Esophagus squamous epithelium (tissue), 5 donors: ENCODE measurements around the gene HOXB5. TPM values are rescaled to one million over a fixed set of nuclear protein-coding genes. Genes with fewer than 3 reads are reported as not detected.

Experiments used
- DNase-seq: peaks from one replicate; lab custom pipeline; 2025; lab: John Stamatoyannopoulos, UW
- H3K27ac ChIP-seq, 4 donors: fragments of 200-600 bp; sonication (generic); one replicate each; pipeline ENCODE4 v1.5.1; 2016 to 2019; ENCODE audit warnings: mild to moderate bottlenecking in 1 of 4
- H3K27me3 ChIP-seq, 4 donors: fragments of 200-600 bp; sonication (generic); 1 replicate in 3 of 4; 2 replicates in 1 of 4; pipeline versions ENCODE4 v1.5.1 to v1.6.0; 2017 to 2021; ENCODE audit warnings: antibody characterized with exemption in 1 of 4
- H3K36me3 ChIP-seq, 3 donors: fragments of 200-600 bp; sonication (generic); one replicate each; pipeline ENCODE4 v1.5.1; 2016 to 2019
- H3K4me1 ChIP-seq, 3 donors: fragments of 200-600 bp; sonication (generic); one replicate each; pipeline ENCODE4 v1.5.1; 2017 to 2019
- H3K4me3 ChIP-seq, 4 donors: fragments of 200-600 bp; sonication (generic); 1 replicate in 3 of 4; 2 replicates in 1 of 4; pipeline ENCODE4 v1.5.1; 2016 to 2019; ENCODE audit warnings: mild to moderate bottlenecking in 2 of 4, moderate library complexity in 1 of 4
- H3K9me3 ChIP-seq, 3 donors: fragments of 200-600 bp; sonication (generic); one replicate each; pipeline ENCODE4 v1.5.1; 2016 to 2019
- POLR2A ChIP-seq, 4 donors: fragments of 450-650 bp; IDR thresholded peaks; one replicate each; pipeline ENCODE4 v1.6.1; 2017; ENCODE audit warnings: antibody characterized with exemption in 4 of 4, mild to moderate bottlenecking in 4 of 4, moderate library complexity in 3 of 4
- WGBS, 2 donors: methylation state at CpG; one replicate each; pipeline ENCODE4 v1.1.5; 2018; 5-methylcytosine and 5-hydroxymethylcytosine counted together
- intact Hi-C: fragments of 100-400 bp; cut with DNase I; formaldehyde crosslinking; loops from one replicate; pipeline ENCODE4 v1.15.0; 2022
- total RNA-seq, 4 donors: library from RNA; depleted of rRNA; stranded (reverse); fragments of >200 nt; gene quantifications; one replicate each; pipeline ENCODE4 v1.1.0, GENCODE V29; 2016
- TF ChIP-seq, protein P1 (sequence below), 6 experiments: fragments of 450-650 bp in 4 of 6; fragments of 200-600 bp in 2 of 6; sonication (generic) in 2 of 6; IDR thresholded peaks; one replicate each; pipeline ENCODE4 v1.5.1; 2016 to 2019; ENCODE audit warnings: antibody characterized with exemption in 6 of 6, mild to moderate bottlenecking in 4 of 6, moderate library complexity in 4 of 6
- donor health status: DM: yes; HTN: yes; CAD: no.

Gene HOXB5
- total RNA-seq, 4 donors from 2014 or later, result not detected

DNA sequence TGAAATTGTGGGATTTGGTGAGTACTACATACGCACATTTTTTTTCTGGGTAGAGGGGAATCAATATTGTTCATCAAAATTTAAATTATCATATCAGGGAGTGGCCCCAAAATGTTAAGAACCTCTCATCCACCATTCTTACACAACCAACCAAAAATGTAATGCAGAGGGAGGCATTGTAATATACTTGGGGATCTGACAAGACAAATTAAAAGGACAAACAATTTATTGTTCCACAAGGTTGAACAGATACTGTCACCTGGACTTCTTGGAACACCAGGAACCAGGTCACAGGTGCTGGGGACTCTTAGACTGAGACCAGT, 47.2 kb upstream of the HOXB5 start:
- TF ChIP-seq, protein P1, sequence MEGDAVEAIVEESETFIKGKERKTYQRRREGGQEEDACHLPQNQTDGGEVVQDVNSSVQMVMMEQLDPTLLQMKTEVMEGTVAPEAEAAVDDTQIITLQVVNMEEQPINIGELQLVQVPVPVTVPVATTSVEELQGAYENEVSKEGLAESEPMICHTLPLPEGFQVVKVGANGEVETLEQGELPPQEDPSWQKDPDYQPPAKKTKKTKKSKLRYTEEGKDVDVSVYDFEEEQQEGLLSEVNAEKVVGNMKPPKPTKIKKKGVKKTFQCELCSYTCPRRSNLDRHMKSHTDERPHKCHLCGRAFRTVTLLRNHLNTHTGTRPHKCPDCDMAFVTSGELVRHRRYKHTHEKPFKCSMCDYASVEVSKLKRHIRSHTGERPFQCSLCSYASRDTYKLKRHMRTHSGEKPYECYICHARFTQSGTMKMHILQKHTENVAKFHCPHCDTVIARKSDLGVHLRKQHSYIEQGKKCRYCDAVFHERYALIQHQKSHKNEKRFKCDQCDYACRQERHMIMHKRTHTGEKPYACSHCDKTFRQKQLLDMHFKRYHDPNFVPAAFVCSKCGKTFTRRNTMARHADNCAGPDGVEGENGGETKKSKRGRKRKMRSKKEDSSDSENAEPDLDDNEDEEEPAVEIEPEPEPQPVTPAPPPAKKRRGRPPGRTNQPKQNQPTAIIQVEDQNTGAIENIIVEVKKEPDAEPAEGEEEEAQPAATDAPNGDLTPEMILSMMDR (IDR thresholded peaks at IDR 0.05), result no peak
- TF ChIP-seq POLR2A (IDR thresholded peaks at IDR 0.05), result no peak
- intact Hi-C loops, result no loop called here
- H3K27ac ChIP-seq, result no peak overlapping the region

DNA sequence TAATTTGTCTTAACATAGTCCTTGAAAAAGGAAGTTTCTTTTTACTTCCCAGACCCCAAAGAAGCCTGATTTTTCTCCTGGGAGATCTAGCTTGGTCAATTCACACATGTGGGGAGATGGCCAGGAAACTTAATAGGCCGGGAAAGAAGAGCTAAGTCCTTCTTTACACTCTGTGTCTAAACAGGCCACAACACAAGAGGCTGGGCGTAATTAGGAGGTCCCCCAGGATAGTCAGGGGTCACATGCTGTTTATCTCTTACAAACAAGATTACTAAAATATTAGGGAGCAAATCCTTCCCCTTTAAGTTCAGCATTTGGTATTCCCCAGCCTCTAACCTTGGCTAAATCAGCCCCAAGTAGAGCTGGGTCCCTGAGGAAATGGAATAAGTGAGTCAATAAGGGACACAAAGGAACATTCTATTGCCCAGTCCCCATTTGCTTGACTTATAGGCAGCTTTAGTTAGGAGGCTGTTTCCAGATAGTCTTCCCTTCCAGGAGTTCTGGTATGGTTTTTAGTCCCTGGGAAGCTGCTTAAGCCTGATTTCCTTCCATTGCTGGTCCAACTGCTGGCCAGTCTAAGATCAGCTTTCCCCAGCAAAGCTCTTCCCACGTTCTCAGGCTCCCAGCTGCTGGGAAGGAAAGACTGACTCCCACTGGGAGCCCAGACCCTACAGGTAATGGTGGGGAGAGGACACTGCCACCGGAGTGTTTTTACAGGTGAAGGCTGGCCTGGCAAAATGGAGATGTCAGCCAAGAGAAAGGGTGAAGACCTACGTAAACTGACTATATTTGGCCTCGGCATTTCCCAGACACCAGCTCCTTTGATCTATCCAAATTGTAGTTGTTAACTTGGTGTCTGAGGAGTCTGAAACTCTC, 46.6 kb upstream of the HOXB5 start:
- H3K9me3 ChIP-seq, result no peaks in the 10 kb centered on the region
- 49 to 63% methylated on average over 5 of the region's 6 CpGs for WGBS, 2 donors
- no peak overlapping the region for H3K27ac ChIP-seq
- no peak for TF ChIP-seq POLR2A (IDR thresholded peaks at IDR 0.05)
- TF ChIP-seq, protein P1 (IDR thresholded peaks at IDR 0.05), result no peak
- no peak for DNase-seq
- intact Hi-C loops, result no loop called here
- no peak overlapping the region for H3K4me3 ChIP-seq
- H3K27me3 ChIP-seq, result peaks cover 48 to 100% (median 62%) of the 10 kb centered on the region in 4 donors
- H3K36me3 ChIP-seq, result no peaks in the 10 kb centered on the region
- H3K4me1 ChIP-seq, result peaks cover 0 to 14% (median 4%) of the 10 kb centered on the region in 3 donors

More for the DNA sequence above, 47.2 kb upstream of the HOXB5 start:
- Histone ChIP-seq H3K27me3 (peaks cover 44 to 100% (median 59%) of the 10 kb centered on the region in 4 donors), H3K4me1 (peaks cover 0 to 14% (median 4%) of the 10 kb centered on the region in 3 donors), H3K4me3 (no peak overlapping the region), H3K36me3 (no peaks in the 10 kb centered on the region), H3K9me3 (no peaks in the 10 kb centered on the region)
- no peak for DNase-seq
- 65 to 71% methylated on average over 1 of the region's 1 CpG for WGBS, 2 donors

DNA sequence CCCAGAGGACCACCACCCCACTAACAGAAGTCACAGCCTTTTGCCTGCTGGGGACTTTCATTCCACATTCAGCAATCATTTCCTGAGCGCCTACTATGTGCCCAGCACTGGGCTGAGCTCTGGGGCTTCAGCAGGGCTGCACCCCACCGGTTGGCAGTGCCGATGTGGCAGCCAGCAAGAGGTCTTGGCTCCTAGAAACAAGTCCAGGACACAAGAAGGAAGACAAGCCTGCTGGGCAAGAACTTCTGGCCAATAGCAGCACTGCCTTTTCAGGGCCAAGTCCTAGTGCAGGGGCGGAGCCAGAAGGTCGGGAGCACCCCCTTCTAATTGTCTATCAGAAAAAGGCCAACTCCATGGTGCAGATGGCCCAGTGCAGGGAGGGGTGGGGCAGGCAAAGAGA, 45.6 kb upstream of the HOXB5 start:
- Histone ChIP-seq H3K9me3 (no peaks in the 10 kb centered on the region), H3K36me3 (no peaks in the 10 kb centered on the region), H3K27me3 (peaks cover 54 to 100% (median 65%) of the 10 kb centered on the region in 4 donors), H3K27ac (no peak overlapping the region), H3K4me1 (peaks cover 0 to 17% (median 4%) of the 10 kb centered on the region in 3 donors), H3K4me3 (no peak overlapping the region)
- WGBS, 2 donors, result 36 to 41% methylated on average over 2 to 3 of the region's 5 CpGs
- TF ChIP-seq, protein P1 (IDR thresholded peaks at IDR 0.05), result no peak
- DNase-seq, result no peak
- intact Hi-C loops, result no loop called here

DNA sequence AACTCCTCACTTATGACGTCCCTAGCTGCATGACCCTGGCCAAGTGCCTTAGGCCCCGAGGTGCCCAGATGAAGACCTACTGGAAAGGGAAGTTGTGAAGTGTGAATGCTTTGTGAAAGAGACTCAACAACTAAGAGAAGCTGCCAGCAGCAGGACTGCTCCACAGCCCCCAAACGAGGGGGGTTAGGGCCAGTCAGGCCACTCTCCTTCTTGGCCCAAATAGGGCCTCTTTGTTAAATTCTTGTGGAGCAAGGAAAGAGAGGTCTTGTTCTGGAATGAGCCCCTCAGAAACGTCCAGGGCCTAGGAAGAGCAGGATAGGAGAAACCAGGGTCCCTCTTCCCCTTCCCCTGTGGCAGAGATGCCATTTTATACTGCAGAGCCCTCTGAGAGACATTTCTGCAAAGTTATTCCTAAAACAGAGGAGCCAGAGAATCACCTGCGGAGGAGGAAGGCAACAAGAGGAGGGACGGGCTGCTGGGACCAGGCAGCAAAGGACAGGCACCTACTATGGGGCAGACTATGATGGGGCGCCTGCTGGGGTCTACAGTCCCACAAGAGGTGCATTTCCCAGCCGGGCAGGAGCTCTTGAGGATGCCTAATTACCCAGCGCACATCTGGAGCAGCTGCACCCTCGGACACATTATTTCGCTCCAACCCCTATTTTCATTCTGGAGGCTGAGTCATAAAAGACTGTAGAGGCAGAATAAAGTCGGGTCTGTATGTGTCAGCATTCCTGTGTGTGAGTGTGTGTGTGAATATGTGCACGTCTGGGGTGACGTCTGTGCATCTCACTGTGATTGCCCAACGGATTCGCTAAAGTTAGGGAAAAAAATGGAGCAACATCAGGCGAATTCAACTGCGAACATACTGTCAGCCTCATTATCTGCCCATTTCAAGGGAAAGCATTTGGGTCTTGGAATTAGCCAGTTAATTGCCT, 44.0 kb upstream of the HOXB5 start:
- intact Hi-C loops, result no loop called here
- Histone ChIP-seq H3K9me3 (no peaks in the 10 kb centered on the region), H3K4me3 (no peak overlapping the region), H3K4me1 (peaks cover 0 to 28% (median 4%) of the 10 kb centered on the region in 3 donors), H3K36me3 (no peaks in the 10 kb centered on the region), H3K27me3 (peaks cover 62 to 100% (median 72%) of the 10 kb centered on the region in 4 donors), H3K27ac (no peak overlapping the region)
- WGBS, 2 donors, result 24 to 34% methylated on average over 15 to 18 of the region's 18 CpGs
- TF ChIP-seq POLR2A (IDR thresholded peaks at IDR 0.05), result no peak
- TF ChIP-seq, protein P1 (IDR thresholded peaks at IDR 0.05), result no peak
- no peak for DNase-seq
